Measurements from ENCODE around the gene SIRT6.

GRCh38 chr19:4174213-4174894, 8.0 kb downstream of the SIRT6 start:
- TF ChIP-seq POLR2AphosphoS5 (IDR thresholded peaks at IDR 0.05) (no peak), EP300 (IDR thresholded peaks at IDR 0.05) (no peak), CTCF (IDR thresholded peaks at IDR 0.05) (no peak), POLR2A (IDR thresholded peaks at IDR 0.05; ENCODE audit: low read depth) (no peak)

Data from esophagus muscularis mucosa (tissue), 4 donors.